Mesenchymal stem cell (in vitro differentiated cells and primary cell): Measurements from ENCODE around the gene MCOLN2.

ENCODE experiments used
- DNase-seq: peaks from one replicate; pipeline ENCODE4 v3.0.0-alpha.2; 2013
- H2AFZ ChIP-seq: one replicate; pipeline ENCODE4 v1.6.1; 2013; ENCODE audit warnings: low read depth, mild to moderate bottlenecking, control low read depth, inconsistent platforms, low read length, moderate library complexity
- H2AK5ac ChIP-seq: 2 replicates; pipeline ENCODE4 v1.6.1; 2013; ENCODE audit warnings: low read length, moderate library complexity, mild to moderate bottlenecking, inconsistent platforms; ENCODE audit not compliant: severe bottlenecking
- H2BK120ac ChIP-seq: one replicate; pipeline ENCODE4 v1.6.1; 2013; ENCODE audit warnings: low read depth, mild to moderate bottlenecking, inconsistent platforms, low read length, moderate library complexity
- H2BK12ac ChIP-seq, 2 experiments: one replicate each; pipeline ENCODE4 v1.6.1; 2013; ENCODE audit warnings: inconsistent platforms in 2 of 2, low read length in 2 of 2, mild to moderate bottlenecking in 2 of 2, moderate library complexity in 2 of 2, control low read depth in 1 of 2
- H2BK15ac ChIP-seq: one replicate; pipeline ENCODE4 v1.6.1; 2013; ENCODE audit warnings: mild to moderate bottlenecking, low read depth, inconsistent platforms; ENCODE audit not compliant: poor library complexity, severe bottlenecking
- H2BK5ac ChIP-seq: 2 replicates; pipeline ENCODE4 v1.6.1; 2013; ENCODE audit warnings: low read depth, mild to moderate bottlenecking, low read length, control low read depth, inconsistent platforms; ENCODE audit not compliant: poor library complexity, severe bottlenecking
- H3K14ac ChIP-seq, 2 experiments: one replicate each; pipeline ENCODE4 v1.6.1; 2013; ENCODE audit warnings: inconsistent platforms in 2 of 2, low read length in 2 of 2, control low read depth in 1 of 2, mild to moderate bottlenecking in 1 of 2, moderate library complexity in 1 of 2
- H3K18ac ChIP-seq, 2 experiments: one replicate each; pipeline ENCODE4 v1.6.1; 2013; ENCODE audit warnings: inconsistent platforms in 2 of 2, low read length in 2 of 2, control low read depth in 1 of 2, low read depth in 1 of 2, mild to moderate bottlenecking in 1 of 2
- H3K23ac ChIP-seq, 2 experiments: one replicate each; pipeline ENCODE4 v1.6.1; 2013; ENCODE audit warnings: inconsistent platforms in 2 of 2, low read length in 2 of 2, mild to moderate bottlenecking in 2 of 2, moderate library complexity in 2 of 2, control low read depth in 1 of 2
- H3K27ac ChIP-seq: 2 replicates; pipeline ENCODE4 v1.5.1; 2013; ENCODE audit warnings: mild to moderate bottlenecking, moderate library complexity, low read length, control low read depth, inconsistent platforms; ENCODE audit not compliant: poor library complexity, severe bottlenecking
- H3K27me3 ChIP-seq, 2 experiments: 2 replicates each; pipeline versions ENCODE4 v1.6.1 to v1.7.0; 2013; ENCODE audit warnings: low read length in 2 of 2, mild to moderate bottlenecking in 2 of 2, moderate library complexity in 2 of 2, control low read depth in 1 of 2, inconsistent platforms in 1 of 2; ENCODE audit not compliant: control insufficient read depth in 1 of 2, insufficient read depth in 1 of 2
- H3K36me3 ChIP-seq, 2 experiments: 2 replicates each; pipeline versions ENCODE4 v1.6.1 to v1.7.0; 2013; ENCODE audit warnings: low read length in 2 of 2, control low read depth in 1 of 2, inconsistent platforms in 1 of 2, low read depth in 1 of 2, mild to moderate bottlenecking in 1 of 2; ENCODE audit not compliant: insufficient read depth in 2 of 2, control insufficient read depth in 1 of 2
- H3K4ac ChIP-seq, 2 experiments: one replicate each; pipeline ENCODE4 v1.6.1; 2013; ENCODE audit warnings: inconsistent platforms in 2 of 2, low read length in 2 of 2, mild to moderate bottlenecking in 2 of 2, moderate library complexity in 2 of 2, control low read depth in 1 of 2, low read depth in 1 of 2
- H3K4me1 ChIP-seq: 2 replicates; pipeline ENCODE4 v1.6.1; 2013; ENCODE audit warnings: low read depth, low read length, control low read depth; ENCODE audit not compliant: control insufficient read depth, insufficient read depth
- H3K4me2 ChIP-seq: 2 replicates; pipeline ENCODE4 v1.6.1; 2013; ENCODE audit warnings: low read length, mild to moderate bottlenecking, inconsistent platforms; ENCODE audit not compliant: poor library complexity, severe bottlenecking
- H3K4me3 ChIP-seq, 2 experiments: 2 replicates each; pipeline versions ENCODE4 v1.5.1 to v1.7.0; 2013; ENCODE audit warnings: low read length in 2 of 2, mild to moderate bottlenecking in 2 of 2, control low read depth in 1 of 2, low read depth in 1 of 2; ENCODE audit not compliant: insufficient read depth in 1 of 2
- H3K79me1 ChIP-seq: replicated peaks from 2 replicates; pipeline ENCODE4 v1.6.1; 2013; ENCODE audit warnings: mild to moderate bottlenecking, control low read depth, low read length, inconsistent platforms; ENCODE audit not compliant: poor library complexity, severe bottlenecking
- H3K9ac ChIP-seq: 2 replicates; pipeline ENCODE4 v1.7.0; 2013; ENCODE audit warnings: mild to moderate bottlenecking, low read length, moderate library complexity
- H3K9me3 ChIP-seq: 2 replicates; pipeline ENCODE4 v1.7.0; 2013; ENCODE audit warnings: mild to moderate bottlenecking, low read length; ENCODE audit not compliant: control insufficient read depth
- H4K8ac ChIP-seq: one replicate; pipeline ENCODE4 v1.6.1; 2013; ENCODE audit warnings: inconsistent platforms, mild to moderate bottlenecking, low read length, moderate library complexity
- H4K91ac ChIP-seq: one replicate; pipeline ENCODE4 v1.6.1; 2013; ENCODE audit warnings: mild to moderate bottlenecking, low read length, inconsistent platforms
- WGBS: methylation state at CpG from one replicate; pipeline ENCODE4 v1.1.7; 2013; ENCODE audit warnings: mixed read lengths; 5-methylcytosine and 5-hydroxymethylcytosine counted together

The MCOLN2 gene

DNA sequence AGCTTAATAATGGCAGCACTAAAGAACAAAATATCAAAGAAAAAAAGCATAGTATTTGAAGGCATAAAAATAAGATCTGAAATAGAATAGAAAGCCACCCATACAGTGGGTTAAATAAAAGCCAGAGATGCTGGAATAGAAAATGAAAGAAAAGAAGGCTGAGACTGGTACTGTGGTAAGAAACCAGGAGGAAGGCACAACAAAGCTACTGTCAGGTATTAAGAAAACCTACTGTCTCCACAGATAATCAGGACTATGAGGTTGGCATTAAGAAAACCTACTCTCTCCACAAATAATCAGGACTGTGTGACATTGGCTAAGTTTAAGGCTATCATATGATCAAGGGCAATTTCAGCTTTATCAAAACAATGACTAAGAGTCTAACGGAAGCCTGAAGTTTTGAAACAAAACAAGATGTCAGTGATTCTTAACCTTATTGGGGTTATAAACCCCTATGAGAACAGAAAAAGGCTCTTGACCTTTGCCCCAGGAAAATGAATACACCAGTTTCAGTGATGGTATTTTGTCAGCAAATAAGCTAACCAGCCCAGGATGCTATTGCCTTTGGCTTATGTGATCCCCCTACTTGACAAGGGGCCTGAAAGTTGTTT, 24.4 kb downstream of the MCOLN2 start:
- H2BK5ac ChIP-seq = no peak overlapping the region
- no peak overlapping the region for H3K4ac ChIP-seq
- peaks cover 0 to 8% of the 10 kb centered on the region in 2 experiments for H3K27me3 ChIP-seq
- no peaks in the 10 kb centered on the region for H3K9me3 ChIP-seq
- no peak overlapping the region for H2BK12ac ChIP-seq
- H3K9ac ChIP-seq = no peak overlapping the region
- WGBS = no CpG with 5 or more reads among the region's 1 CpG
- H2AK5ac ChIP-seq = no peak overlapping the region
- DNase-seq = peak; percentile 33
- H3K4me3 ChIP-seq = no peak overlapping the region
- H3K14ac ChIP-seq = no peak overlapping the region
- peaks cover 1% of the 10 kb centered on the region for H3K4me1 ChIP-seq
- no peak overlapping the region for H3K27ac ChIP-seq
- no peak overlapping the region for H4K91ac ChIP-seq
- no peak overlapping the region for H3K23ac ChIP-seq
- H3K79me1 ChIP-seq = no peaks in the 10 kb centered on the region
- no peak overlapping the region for H3K4me2 ChIP-seq
- H2AFZ ChIP-seq = no peak overlapping the region
- H2BK15ac ChIP-seq = no peak overlapping the region
- H3K36me3 ChIP-seq = no peaks in the 10 kb centered on the region
- H3K18ac ChIP-seq = no peak overlapping the region
- no peak overlapping the region for H2BK120ac ChIP-seq
- no peak overlapping the region for H4K8ac ChIP-seq

DNA sequence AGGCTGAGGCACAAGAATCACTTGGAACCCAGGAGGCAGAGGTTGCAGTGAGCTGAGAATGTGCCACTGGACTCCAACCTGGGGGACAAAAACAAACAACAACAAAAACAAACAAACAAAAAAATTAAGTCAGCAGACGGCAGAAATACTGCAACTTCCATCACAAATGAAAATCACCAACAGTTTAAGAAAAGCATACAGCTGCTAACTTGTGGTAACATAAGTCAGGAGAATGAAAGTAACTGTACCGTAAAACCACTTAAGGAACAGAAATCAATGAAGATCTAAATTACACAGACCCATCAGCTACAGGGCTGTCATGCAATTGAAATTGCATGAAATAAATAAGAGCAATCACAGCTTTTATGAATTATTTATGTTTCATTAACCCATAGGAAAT, 25.0 kb downstream of the MCOLN2 start:
- Histone ChIP-seq H4K91ac (no peak overlapping the region), H3K4me3 (no peak overlapping the region), H3K23ac (no peak overlapping the region), H3K4ac (no peak overlapping the region), H2BK120ac (no peak overlapping the region), H3K9ac (no peak overlapping the region), H3K27me3 (peaks cover 0 to 8% of the 10 kb centered on the region in 2 experiments), H3K4me2 (no peak overlapping the region), H3K79me1 (no peaks in the 10 kb centered on the region), H2BK12ac (no peak overlapping the region), H3K14ac (no peak overlapping the region), H3K4me1 (peaks cover 1% of the 10 kb centered on the region), H4K8ac (no peak overlapping the region), H3K18ac (no peak overlapping the region), H2BK15ac (no peak overlapping the region), H2AFZ (no peak overlapping the region), H2AK5ac (no peak overlapping the region), H3K36me3 (no peaks in the 10 kb centered on the region), H3K9me3 (no peaks in the 10 kb centered on the region), H3K27ac (no peak overlapping the region), H2BK5ac (no peak overlapping the region)
- 61% methylated on average over 2 of the region's 2 CpGs for WGBS
- no peak for DNase-seq

DNA sequence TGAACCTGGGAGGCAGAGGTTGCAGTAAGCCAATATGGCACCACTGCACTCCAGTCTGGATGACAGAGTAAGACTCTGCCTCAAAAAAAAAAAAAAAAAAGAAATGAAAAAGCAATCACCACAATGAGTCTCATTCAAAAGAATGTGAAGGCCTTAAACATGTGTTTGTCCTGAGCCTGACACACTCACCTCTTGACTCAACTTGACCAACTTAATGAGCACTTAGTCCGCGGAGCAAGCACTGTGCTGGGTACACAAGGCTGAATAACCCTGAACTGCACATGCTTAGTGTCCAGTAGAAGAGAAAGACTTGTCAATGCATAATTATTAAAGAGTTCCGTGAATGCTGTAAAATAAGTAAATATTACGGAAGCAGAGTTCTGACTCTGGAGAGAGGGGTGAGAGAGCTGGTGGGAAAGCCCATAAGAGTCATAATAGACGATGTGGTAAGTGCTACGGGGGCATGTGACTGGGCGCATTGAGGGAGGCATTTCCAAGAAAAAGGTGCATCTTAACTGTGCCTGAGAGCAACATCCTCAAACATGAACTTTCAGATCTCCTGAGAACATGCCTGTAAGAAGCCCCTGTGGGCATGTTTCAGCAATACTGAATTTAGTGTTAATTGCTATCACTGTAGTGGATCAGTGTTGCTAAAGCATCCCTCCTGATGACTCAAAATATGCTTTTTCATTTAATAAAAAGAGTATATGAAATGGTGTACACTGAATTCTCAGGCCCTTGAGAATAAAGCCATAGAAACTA, 27.2 kb downstream of the MCOLN2 start:
- Histone ChIP-seq H3K4me2 (no peak overlapping the region), H2AK5ac (no peak overlapping the region), H3K4ac (no peak overlapping the region), H3K18ac (no peak overlapping the region), H4K8ac (no peak overlapping the region), H2BK120ac (no peak overlapping the region), H3K14ac (no peak overlapping the region), H3K9ac (no peak overlapping the region), H3K27ac (no peak overlapping the region), H3K79me1 (no peaks in the 10 kb centered on the region), H2BK15ac (no peak overlapping the region), H3K27me3 (peaks cover 0 to 2% of the 10 kb centered on the region in 2 experiments), H3K36me3 (no peaks in the 10 kb centered on the region), H3K9me3 (no peaks in the 10 kb centered on the region), H3K4me3 (no peak overlapping the region), H2BK5ac (no peak overlapping the region), H2AFZ (no peak overlapping the region), H2BK12ac (no peak overlapping the region), H3K4me1 (peaks cover 1% of the 10 kb centered on the region), H4K91ac (no peak overlapping the region), H3K23ac (no peak overlapping the region)
- 96% methylated on average over 5 of the region's 7 CpGs for WGBS
- DNase-seq = no peak

DNA sequence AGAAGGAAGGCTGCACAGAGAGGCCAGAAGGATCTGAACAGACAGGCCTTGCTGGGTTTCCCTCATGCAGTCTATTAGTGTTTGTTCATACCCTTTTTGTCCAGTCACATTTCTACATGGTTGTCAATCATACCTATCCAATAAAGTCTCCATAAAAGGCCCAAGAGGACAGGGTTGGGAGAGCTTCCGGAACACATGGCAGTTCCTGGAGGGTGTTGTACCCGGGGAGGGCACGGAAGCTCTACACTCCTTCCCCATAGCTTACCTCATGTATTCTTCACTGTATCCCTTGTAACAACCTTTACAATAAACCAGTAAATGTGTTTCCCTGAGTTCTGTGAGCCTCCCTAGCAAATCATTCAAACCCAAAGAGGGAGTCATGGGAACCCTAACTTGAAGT, 28.0 kb downstream of the MCOLN2 start:
- Histone ChIP-seq H3K9ac (no peak overlapping the region), H3K4me2 (no peak overlapping the region), H3K4ac (no peak overlapping the region), H3K14ac (no peak overlapping the region), H2AK5ac (no peak overlapping the region), H3K27ac (no peak overlapping the region), H3K4me1 (peaks cover 1% of the 10 kb centered on the region), H3K79me1 (no peaks in the 10 kb centered on the region), H2BK12ac (no peak overlapping the region), H3K27me3 (no peaks in the 10 kb centered on the region), H2BK5ac (no peak overlapping the region), H2AFZ (no peak overlapping the region), H3K23ac (no peak overlapping the region), H3K9me3 (no peaks in the 10 kb centered on the region), H3K36me3 (no peaks in the 10 kb centered on the region), H2BK120ac (no peak overlapping the region), H2BK15ac (no peak overlapping the region), H3K18ac (no peak overlapping the region), H3K4me3 (no peak overlapping the region), H4K8ac (no peak overlapping the region), H4K91ac (no peak overlapping the region)
- whole genome bisulfite sequencing = over 99% methylated on average over 3 of the region's 3 CpGs
- no peak for DNase-seq
